Heart right ventricle (tissue), 16 donors: ENCODE results near the gene ADARB2. TPM values are rescaled to one million over a fixed set of nuclear protein-coding genes. Genes with fewer than 3 reads are reported as not detected.

Experiments used
- ATAC-seq, 8 donors: fragments of 200-7000 bp; cut with Tn5 transposase; one replicate each; pipeline ENCODE4 v1.9.1; 2020; ENCODE audit warnings: mild to moderate bottlenecking in 8 of 8, moderate library complexity in 8 of 8, moderate number of reproducible peaks in 1 of 8
- DNase-seq, 2 donors: peaks; one replicate each; pipeline ENCODE4 v3.0.0-alpha.2; 2020
- H3K27ac ChIP-seq, 10 donors: fragments of 200-600 bp; sonication (generic) in 2 of 10; one replicate each; pipeline versions ENCODE4 v1.5.0 to v1.8.0; 2020 to 2022; ENCODE audit warnings: mild to moderate bottlenecking in 3 of 10
- H3K27me3 ChIP-seq, 7 donors: fragments of 200-600 bp; one replicate each; pipeline ENCODE4 v1.8.0; 2021 to 2022; ENCODE audit warnings: mild to moderate bottlenecking in 2 of 7
- H3K36me3 ChIP-seq, 9 donors: fragments of 200-600 bp; sonication (generic) in 1 of 9; one replicate each; pipeline versions ENCODE4 v1.5.0 to v1.8.0; 2020 to 2022; ENCODE audit warnings: mild to moderate bottlenecking in 2 of 9
- H3K4me1 ChIP-seq, 9 donors: fragments of 200-600 bp; sonication (generic) in 1 of 9; one replicate each; pipeline versions ENCODE4 v1.5.0 to v1.8.0; 2020 to 2022; ENCODE audit warnings: mild to moderate bottlenecking in 4 of 9
- H3K4me3 ChIP-seq, 10 donors: fragments of 200-600 bp; sonication (generic) in 2 of 10; one replicate each; pipeline versions ENCODE4 v1.5.0 to v1.8.0; 2020 to 2022; ENCODE audit warnings: mild to moderate bottlenecking in 7 of 10, moderate library complexity in 2 of 10
- H3K9me3 ChIP-seq, 11 donors: fragments of 200-600 bp in 10 of 11; sonication (generic) in 2 of 11; one replicate each; pipeline versions ENCODE4 v1.5.0 to v1.8.0; 2013 to 2022; ENCODE audit warnings: mild to moderate bottlenecking in 2 of 11, control low read depth in 1 of 11, moderate library complexity in 1 of 11
- WGBS, 2 donors: extraction: QIAGEN DNeasy Blood & Tissue Kit; methylation state at CpG; one replicate each; pipeline ENCODE4 v1.1.7; 2013; ENCODE audit warnings: inconsistent platforms in 1 of 2; 5-methylcytosine and 5-hydroxymethylcytosine counted together
- intact Hi-C, 10 donors: fragments of 100-400 bp; cut with DNase I; formaldehyde crosslinking; loops; one replicate each; pipeline versions ENCODE4 v1.11.1 to v1.14.2; 2022
- polyA plus RNA-seq, 2 donors: library from polyadenylated mRNA; stranded (reverse); fragments of 200-250 nt; gene quantifications; one replicate each; pipeline ENCODE4 v1.2.3, GENCODE V29; 2013
- total RNA-seq, 10 donors: library from RNA; stranded (reverse); fragmentation: NEBNext Ultra II Directional in 3 of 10; extraction: Animal tissue kit (Norgen Biotek cat#: 25700) in 3 of 10; gene quantifications; one replicate each; pipeline versions ENCODE4 v1.2.1 to v1.2.4, GENCODE V29; 2021 to 2023
- TF ChIP-seq, protein P1 (sequence below), 9 donors: fragments of 200-600 bp; sonication (generic) in 2 of 9; IDR thresholded peaks; one replicate each; pipeline versions ENCODE4 v1.5.0 to v1.8.0; 2021 to 2022; ENCODE audit warnings: antibody characterized with exemption in 9 of 9, mild to moderate bottlenecking in 5 of 9, moderate library complexity in 1 of 9
- donor health status: Arrhythmogenic right ventricular cardiomyopathy.
- donor health status: ischemic (EF 13 %, LVEDD 7.1; RV severe dilation, severe dysfunction).
- donor health status: healthy with polysubstance abuse.
- donor health status: DM: no; HTN: yes; CAD: no.
- donor health status: DM: no; HTN: no; CAD: no.
- donor health status: ischemic (EF 25% LVEDD 6.9; RV normal size, moderate dysfunction).
- donor health status: ischemic (EF 25% LVEDD 5.7; RV mildly dilated, moderate dysfunction).
- donor health status: healthy.
- donor health status: DM: yes; HTN: yes; CAD: no.
- donor health status: Ischemic cardiomyopathy.
- donor health status: ischemic (EF 35%, LVEDD 5.7; RV mildly dilated, moderate dysfunction).
- donor health status: nonischemic (EF 11% LVEDD 7.7; RV severe dilation, severe dysfunction).
- donor health status: DM: yes; HTN: yes; CAD: no.
- donor health status: PGD.
- donor health status: ischemic (EF 29% LVEDD 5.4; RV normal size, mild dysfunction).
- donor health status: nonischemic (EF 23%, LVEDD 6.1; RV moderate dilation, normal function).

ADARB2 gene
- total and polyA plus RNA-seq, 12 donors = 0.08 to 0.47 (median 0.17) TPM; not detected in 2

DNA sequence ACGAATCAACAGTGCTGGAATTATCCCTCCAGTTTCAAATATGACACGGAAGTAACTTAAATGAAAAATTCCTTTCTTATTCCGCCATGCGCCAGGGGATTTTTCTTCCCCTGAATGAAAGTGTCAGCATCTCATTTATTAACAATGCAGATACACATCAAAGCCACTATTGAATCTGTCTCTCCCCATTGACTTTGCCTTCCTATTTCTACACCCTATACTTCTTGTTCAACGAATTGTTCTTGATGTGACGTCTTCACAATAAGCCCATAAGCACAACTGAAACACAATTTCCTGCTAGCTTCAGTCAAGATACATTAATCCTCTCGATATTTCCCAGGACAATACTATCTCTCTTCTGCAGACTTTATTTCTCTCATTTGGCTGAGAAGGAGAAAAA, 253.5 kb downstream of the ADARB2 start:
- Histone ChIP-seq H3K27ac (no peak overlapping the region), H3K27me3 (peaks cover 0 to 16% (median 3%) of the 10 kb centered on the region in 7 donors), H3K36me3 (no peaks in the 10 kb centered on the region), H3K9me3 (no peaks in the 10 kb centered on the region), H3K4me1 (no peaks in the 10 kb centered on the region), H3K4me3 (no peak overlapping the region)
- no peak for ATAC-seq
- no peak for DNase-seq
- intact Hi-C loops = no loop called here
- TF ChIP-seq, protein P1, sequence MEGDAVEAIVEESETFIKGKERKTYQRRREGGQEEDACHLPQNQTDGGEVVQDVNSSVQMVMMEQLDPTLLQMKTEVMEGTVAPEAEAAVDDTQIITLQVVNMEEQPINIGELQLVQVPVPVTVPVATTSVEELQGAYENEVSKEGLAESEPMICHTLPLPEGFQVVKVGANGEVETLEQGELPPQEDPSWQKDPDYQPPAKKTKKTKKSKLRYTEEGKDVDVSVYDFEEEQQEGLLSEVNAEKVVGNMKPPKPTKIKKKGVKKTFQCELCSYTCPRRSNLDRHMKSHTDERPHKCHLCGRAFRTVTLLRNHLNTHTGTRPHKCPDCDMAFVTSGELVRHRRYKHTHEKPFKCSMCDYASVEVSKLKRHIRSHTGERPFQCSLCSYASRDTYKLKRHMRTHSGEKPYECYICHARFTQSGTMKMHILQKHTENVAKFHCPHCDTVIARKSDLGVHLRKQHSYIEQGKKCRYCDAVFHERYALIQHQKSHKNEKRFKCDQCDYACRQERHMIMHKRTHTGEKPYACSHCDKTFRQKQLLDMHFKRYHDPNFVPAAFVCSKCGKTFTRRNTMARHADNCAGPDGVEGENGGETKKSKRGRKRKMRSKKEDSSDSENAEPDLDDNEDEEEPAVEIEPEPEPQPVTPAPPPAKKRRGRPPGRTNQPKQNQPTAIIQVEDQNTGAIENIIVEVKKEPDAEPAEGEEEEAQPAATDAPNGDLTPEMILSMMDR (IDR thresholded peaks at IDR 0.05) = no peak
- WGBS, 2 donors = 59 to 61% methylated on average over 7 of the region's 7 CpGs

DNA sequence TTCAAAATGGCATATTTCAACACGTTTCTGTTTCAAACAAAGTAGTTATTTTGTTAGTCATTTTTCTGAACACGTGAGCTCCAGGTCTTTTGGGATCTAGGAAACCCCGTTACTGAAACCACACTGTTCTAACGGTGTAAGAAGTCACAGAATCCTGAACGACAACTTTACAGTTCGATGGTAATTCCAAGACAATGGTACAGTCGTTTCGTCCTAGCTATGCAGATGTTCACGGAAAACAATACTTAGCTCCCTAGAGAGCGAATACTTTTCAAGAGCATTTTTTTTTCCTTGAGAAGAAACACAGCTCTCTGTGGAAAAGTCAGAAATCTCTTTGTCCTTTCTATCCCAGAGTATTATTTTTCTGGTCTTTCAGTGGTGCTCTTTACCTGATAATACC, 254.1 kb downstream of the ADARB2 start:
- TF ChIP-seq, protein P1 (IDR thresholded peaks at IDR 0.05) = no peak
- no peak overlapping the region for H3K4me3 ChIP-seq
- WGBS, 2 donors = 40 to 43% methylated on average over 10 of the region's 10 CpGs
- no peak for DNase-seq
- intact Hi-C loops = no loop called here
- H3K27me3 ChIP-seq = peaks cover 0 to 16% (median 3%) of the 10 kb centered on the region in 7 donors
- ATAC-seq = no peak
- H3K4me1 ChIP-seq = no peaks in the 10 kb centered on the region
- no peak overlapping the region for H3K27ac ChIP-seq
- no peaks in the 10 kb centered on the region for H3K36me3 ChIP-seq
- H3K9me3 ChIP-seq = no peaks in the 10 kb centered on the region

DNA sequence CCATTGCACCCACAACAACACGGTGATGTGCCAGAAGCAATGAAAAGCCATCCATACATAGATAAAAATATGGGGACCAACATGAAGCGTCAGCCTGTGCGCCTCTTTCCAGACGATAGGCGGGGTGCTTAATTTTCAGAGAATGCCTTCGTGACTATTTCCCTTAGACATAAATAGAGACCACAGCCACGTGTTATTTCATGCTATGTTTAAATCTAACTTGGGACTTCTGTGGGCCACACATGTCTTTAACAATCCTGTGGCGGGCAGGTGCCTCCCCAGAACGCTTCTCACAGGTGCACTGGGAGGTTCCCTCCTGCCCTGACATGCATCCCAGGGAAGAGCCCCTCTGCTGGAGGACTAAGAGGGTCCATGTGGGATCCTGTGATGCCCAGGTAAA, 259.7 kb downstream of the ADARB2 start:
- 88 to 89% methylated on average over 9 of the region's 9 CpGs for WGBS, 2 donors
- intact Hi-C loops = no loop called here
- Histone ChIP-seq H3K27me3 (peaks cover 0 to 29% (median 14%) of the 10 kb centered on the region in 7 donors), H3K4me3 (no peak overlapping the region), H3K36me3 (no peaks in the 10 kb centered on the region), H3K27ac (no peak overlapping the region), H3K9me3 (no peaks in the 10 kb centered on the region), H3K4me1 (no peaks in the 10 kb centered on the region)
- ATAC-seq (no peak), DNase-seq (no peak)
- TF ChIP-seq, protein P1 (IDR thresholded peaks at IDR 0.05) = no peak

DNA sequence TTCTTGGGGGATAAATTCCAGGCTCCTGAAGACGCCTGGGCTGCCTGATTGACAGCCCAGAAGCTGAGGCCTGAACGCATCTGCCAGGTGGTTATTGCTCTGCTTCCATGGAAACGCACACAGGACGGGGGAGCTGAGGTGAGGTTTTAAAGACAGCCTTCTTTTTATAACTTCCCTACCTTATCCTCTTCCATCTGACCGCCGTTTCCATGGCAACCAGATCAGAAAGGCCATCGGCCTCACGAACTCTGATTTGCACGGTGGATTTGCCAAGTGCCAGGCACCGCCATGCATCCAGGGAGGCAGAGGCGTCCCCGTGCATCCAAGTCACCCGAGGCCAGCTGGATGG, 260.9 kb downstream of the ADARB2 start:
- 65 to 68% methylated on average over 13 of the region's 13 CpGs for WGBS, 2 donors
- H3K4me1 ChIP-seq = no peaks in the 10 kb centered on the region

More for the DNA sequence above, 260.9 kb downstream of the ADARB2 start:
- H3K27me3 ChIP-seq = peaks cover 0 to 39% (median 19%) of the 10 kb centered on the region in 7 donors
- TF ChIP-seq, protein P1 (IDR thresholded peaks at IDR 0.05) = no peak
- H3K9me3 ChIP-seq = no peaks in the 10 kb centered on the region
- no peak overlapping the region for H3K4me3 ChIP-seq
- ATAC-seq (no peak), DNase-seq (no peak)
- intact Hi-C loops = no loop called here
- no peaks in the 10 kb centered on the region for H3K36me3 ChIP-seq
- H3K27ac ChIP-seq = no peak overlapping the region
